ENCODE measurements around the gene WWTR1. TPM values are rescaled to one million over a fixed set of nuclear protein-coding genes. Genes with fewer than 3 reads are reported as not detected.

Gene WWTR1
- total and polyA plus RNA-seq, 2 experiments from 2014 or later, result 25.1 to 26.2 TPM

- Mint-ChIP-seq H3K4me1 (peaks cover 15% of the 10 kb centered on the region), H3K36me3 (ENCODE audit: low read depth) (peaks cover 5% of the 10 kb centered on the region; the same call in 1 of the 3 replicates), H3K9me3 (no peaks in the 10 kb centered on the region), H3K4me3 (no peak overlapping the region), H3K27me3 (ENCODE audit: insufficient read depth, low read depth, poor library complexity) (peaks cover 7% of the 10 kb centered on the region), H3K27ac (no peak overlapping the region; the same call in 1 of the 2 replicates)
- Histone ChIP-seq H3K4me2 (no peak overlapping the region), H3K27ac (ENCODE audit: low read depth) (no peak overlapping the region), H4K20me1 (replicated peaks; ENCODE audit: insufficient read depth) (no peaks in the 10 kb centered on the region), H3F3A (replicated peaks; ENCODE audit: low read depth) (no peaks in the 10 kb centered on the region), H3K4me1 (ENCODE audit: insufficient read depth) (peaks cover 24% of the 10 kb centered on the region), H3K36me3 (ENCODE audit: insufficient read depth) (no peaks in the 10 kb centered on the region), H3K79me2 (replicated peaks; ENCODE audit: insufficient read depth) (peaks cover 52% of the 10 kb centered on the region), H2AFZ (no peak overlapping the region), H3K27me3 (ENCODE audit: insufficient read depth) (no peaks in the 10 kb centered on the region), H3K4me3 (no peak overlapping the region), H3K9me2 (ENCODE audit: insufficient read depth) (no peaks in the 10 kb centered on the region)
- no peak for TF ChIP-seq EZH2 (IDR thresholded peaks at IDR 0.05; ENCODE audit: low read depth, unreplicated experiment)
- no peak for TF ChIP-seq ZNF114 (CRISPR knock-in tag; IDR thresholded peaks at IDR 0.05)
- ATAC-seq, result no peak
- DNase-seq (ENCODE audit: low spot score), result no peak
These were observed 91.4 kb downstream of the WWTR1 start for GRCh38 chr3:149566292-149566975.

GRCh38 chr3:149564079-149564478 is 93.7 kb downstream of the WWTR1 start:
- H3K27ac ChIP-seq (ENCODE audit: low read depth), result 0 out of 2 replicates have a peak overlapping the region, but pooled peaks have one; percentile 84
- H3K4me3 ChIP-seq, result no peak overlapping the region
- DNase-seq (ENCODE audit: low spot score), result no peak
- Mint-ChIP-seq H3K4me3 (no peak overlapping the region), H3K36me3 (ENCODE audit: low read depth) (peaks cover 3% of the 10 kb centered on the region; the same call in 1 of the 3 replicates), H3K27me3 (ENCODE audit: insufficient read depth, low read depth, poor library complexity) (peaks cover 6% of the 10 kb centered on the region), H3K9me3 (no peaks in the 10 kb centered on the region), H3K4me1 (peaks cover 22% of the 10 kb centered on the region), H3K27ac (no peak overlapping the region)
- no peak overlapping the region for H2AFZ ChIP-seq
- peaks cover 29% of the 10 kb centered on the region for H3K4me1 ChIP-seq (ENCODE audit: insufficient read depth)
- H3K9me2 ChIP-seq (ENCODE audit: insufficient read depth), result no peaks in the 10 kb centered on the region
- peaks cover 69% of the 10 kb centered on the region for H3K79me2 ChIP-seq (replicated peaks; ENCODE audit: insufficient read depth)
- H3K4me2 ChIP-seq, result no peak overlapping the region
- no peaks in the 10 kb centered on the region for H4K20me1 ChIP-seq (replicated peaks; ENCODE audit: insufficient read depth)
- no peaks in the 10 kb centered on the region for H3K27me3 ChIP-seq (ENCODE audit: insufficient read depth)
- no peaks in the 10 kb centered on the region for H3K36me3 ChIP-seq (ENCODE audit: insufficient read depth)
- H3F3A ChIP-seq (replicated peaks; ENCODE audit: low read depth), result no peaks in the 10 kb centered on the region
- ATAC-seq, result no peak
- TF ChIP-seq NANOG (IDR thresholded peaks at IDR 0.05; ENCODE audit: borderline replicate concordance) (no peak), ZNF114 (CRISPR knock-in tag; IDR thresholded peaks at IDR 0.05) (no peak), CREB1 (CRISPR knock-in tag; IDR thresholded peaks at IDR 0.05; ENCODE audit: low read depth) (no peak), REST (IDR thresholded peaks at IDR 0.05; ENCODE audit: unreplicated experiment) (no peak), EZH2 (IDR thresholded peaks at IDR 0.05; ENCODE audit: low read depth, unreplicated experiment) (no peak), JUNB (IDR thresholded peaks at IDR 0.05; ENCODE audit: unreplicated experiment) (no peak), ZNF331 (CRISPR knock-in tag; IDR thresholded peaks at IDR 0.05; ENCODE audit: low read depth) (no peak), EZH2phosphoT487 (IDR thresholded peaks at IDR 0.05; ENCODE audit: unreplicated experiment) (no peak), CTCF (conservative IDR thresholded peaks at IDR 0.05; ENCODE audit: low read depth in 2 of 2) (no peak), STAT1 (IDR thresholded peaks at IDR 0.05; ENCODE audit: unreplicated experiment) (no peak)

Measured in GM23338 (cell line).